ENCODE results near the gene TMPRSS11A. TPM values are rescaled to one million over a fixed set of nuclear protein-coding genes. Genes with fewer than 3 reads are reported as not detected.

The TMPRSS11A gene
- total RNA-seq, 4 donors from 2014 or later: not detected

- Histone ChIP-seq H3K4me3 (no peak overlapping the region), H3K36me3 (no peaks in the 10 kb centered on the region), H3K27me3 (no peaks in the 10 kb centered on the region), H3K9me3 (no peaks in the 10 kb centered on the region), H3K4me1 (no peaks in the 10 kb centered on the region), H3K27ac (no peak overlapping the region)
- WGBS, 2 donors: 94% methylated on average over 3 of the region's 3 CpGs
- no peak for TF ChIP-seq CTCF (IDR thresholded peaks at IDR 0.05)
- no peak for TF ChIP-seq EP300 (IDR thresholded peaks at IDR 0.05)
- no peak for DNase-seq (ENCODE audit: low spot score in 2 of 2)
Measured at GRCh38 chr4:67931256-67931655, 32.0 kb downstream of the TMPRSS11A start.

- no peaks in the 10 kb centered on the region for H3K27me3 ChIP-seq
- no peak for DNase-seq (ENCODE audit: low spot score in 2 of 2)
- H3K27ac ChIP-seq: no peak overlapping the region
- no peak for TF ChIP-seq EP300 (IDR thresholded peaks at IDR 0.05)
- no peaks in the 10 kb centered on the region for H3K9me3 ChIP-seq
- 72 to 79% methylated on average over 3 of the region's 3 CpGs for WGBS, 2 donors
- no peaks in the 10 kb centered on the region for H3K4me1 ChIP-seq
- H3K36me3 ChIP-seq: no peaks in the 10 kb centered on the region
- H3K4me3 ChIP-seq: no peak overlapping the region
Measured at GRCh38 chr4:67929426-67929825, 33.9 kb downstream of the TMPRSS11A start.

DNA sequence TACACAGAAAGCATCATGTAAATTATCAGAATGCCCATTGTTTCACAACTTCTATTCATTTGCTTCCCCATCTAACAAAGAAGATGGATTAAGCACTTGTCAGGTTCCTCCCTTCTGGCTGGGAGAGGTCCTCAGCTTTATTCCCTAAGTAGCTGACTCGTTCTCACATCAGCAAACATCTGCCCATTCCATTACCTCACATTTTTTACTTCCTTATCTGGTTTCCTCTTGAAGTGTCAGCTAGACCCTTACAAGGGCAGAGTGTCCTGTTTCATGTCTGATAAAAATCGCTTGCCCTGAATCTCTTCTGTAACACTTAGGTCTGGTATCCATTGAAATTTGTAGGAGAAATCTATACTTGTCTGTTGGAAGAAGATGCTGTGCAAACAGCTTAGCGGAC lies 34.7 kb downstream of the TMPRSS11A start:
- H3K27ac ChIP-seq: no peak overlapping the region
- TF ChIP-seq CTCF (IDR thresholded peaks at IDR 0.05) (no peak), EP300 (IDR thresholded peaks at IDR 0.05) (no peak), POLR2A (IDR thresholded peaks at IDR 0.05) (no peak)
- H3K27me3 ChIP-seq: no peaks in the 10 kb centered on the region
- H3K4me1 ChIP-seq: no peaks in the 10 kb centered on the region
- DNase-seq (ENCODE audit: low spot score in 2 of 2): no peak
- no peaks in the 10 kb centered on the region for H3K9me3 ChIP-seq
- 50 to 58% methylated on average over 3 of the region's 3 CpGs for WGBS, 2 donors
- H3K4me3 ChIP-seq: no peak overlapping the region
- H3K36me3 ChIP-seq: no peaks in the 10 kb centered on the region

GRCh38 chr4:67927251-67927650 lies 36.0 kb downstream of the TMPRSS11A start:
- Histone ChIP-seq H3K9me3 (no peaks in the 10 kb centered on the region), H3K36me3 (no peaks in the 10 kb centered on the region), H3K4me3 (no peak overlapping the region), H3K27ac (no peak overlapping the region), H3K27me3 (no peaks in the 10 kb centered on the region), H3K4me1 (no peaks in the 10 kb centered on the region)
- no peak for DNase-seq (ENCODE audit: low spot score in 2 of 2)
- TF ChIP-seq CTCF (IDR thresholded peaks at IDR 0.05): no peak
- WGBS, 2 donors: 86 to 96% methylated on average over 1 to 3 of the region's 3 CpGs

DNA sequence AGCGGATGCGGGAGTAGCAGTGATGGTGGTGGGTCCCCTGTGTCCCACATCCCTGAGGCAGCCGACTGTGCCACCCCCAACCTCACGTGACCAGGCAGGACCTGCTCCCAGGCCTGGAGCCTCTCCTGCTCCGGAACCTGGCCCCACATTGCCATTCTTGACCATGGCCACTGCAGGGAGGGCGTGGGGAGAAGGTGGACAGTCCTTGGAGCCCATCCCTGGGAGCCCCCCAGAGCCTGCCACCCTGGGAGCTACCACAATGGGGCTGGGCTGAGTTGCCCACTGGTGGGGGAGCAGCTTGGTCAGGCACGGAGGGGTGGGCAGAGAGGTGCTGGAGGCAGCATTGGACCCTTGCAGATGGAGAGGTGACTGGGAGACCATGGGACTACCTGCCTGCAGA lies 36.8 kb downstream of the TMPRSS11A start:
- Histone ChIP-seq H3K4me1 (no peaks in the 10 kb centered on the region), H3K4me3 (no peak overlapping the region), H3K36me3 (no peaks in the 10 kb centered on the region), H3K27me3 (no peaks in the 10 kb centered on the region), H3K27ac (no peak overlapping the region), H3K9me3 (no peaks in the 10 kb centered on the region)
- WGBS, 2 donors: 86 to 99% methylated on average over 6 to 7 of the region's 7 CpGs
- TF ChIP-seq CTCF (IDR thresholded peaks at IDR 0.05) (no peak), EP300 (IDR thresholded peaks at IDR 0.05) (no peak), POLR2A (IDR thresholded peaks at IDR 0.05) (no peak)
- no peak for DNase-seq (ENCODE audit: low spot score in 2 of 2)

DNA sequence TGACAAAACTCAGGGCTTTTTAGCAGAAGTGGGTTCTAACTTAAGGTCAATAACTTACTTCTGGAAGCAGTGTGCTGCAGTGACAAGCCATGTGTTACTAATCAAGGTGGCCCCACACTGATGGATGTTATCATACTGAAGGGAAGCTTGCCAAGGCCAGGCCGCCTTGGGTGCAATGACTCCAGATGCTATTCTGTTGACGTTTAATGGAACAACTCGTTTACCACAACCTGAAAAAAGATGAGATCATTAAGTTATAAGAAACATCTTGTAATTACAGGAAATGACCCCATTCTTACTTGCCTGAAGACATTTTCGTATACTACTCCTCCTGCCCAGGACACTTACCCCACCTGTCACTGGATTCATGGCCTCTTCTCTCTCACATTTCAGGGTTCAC lies 40.6 kb downstream of the TMPRSS11A start:
- TF ChIP-seq CTCF (IDR thresholded peaks at IDR 0.05) (no peak), EP300 (IDR thresholded peaks at IDR 0.05) (no peak), POLR2A (IDR thresholded peaks at IDR 0.05) (no peak)
- H3K27ac ChIP-seq: no peak overlapping the region
- no peak for DNase-seq (ENCODE audit: low spot score in 2 of 2)
- no peak overlapping the region for H3K4me3 ChIP-seq
- 55 to 67% methylated on average over 4 of the region's 4 CpGs for WGBS, 2 donors
- H3K27me3 ChIP-seq: no peaks in the 10 kb centered on the region
- no peaks in the 10 kb centered on the region for H3K9me3 ChIP-seq
- H3K4me1 ChIP-seq: no peaks in the 10 kb centered on the region
- no peaks in the 10 kb centered on the region for H3K36me3 ChIP-seq
